ENCODE data around the gene CELF1.

- TF ChIP-seq CTCF (conservative IDR thresholded peaks at IDR 0.05; ENCODE audit: low read depth in 2 of 2) (no peak), EZH2 (IDR thresholded peaks at IDR 0.05; ENCODE audit: low read depth, unreplicated experiment) (no peak), JUNB (IDR thresholded peaks at IDR 0.05; ENCODE audit: unreplicated experiment) (no peak), REST (IDR thresholded peaks at IDR 0.05; ENCODE audit: unreplicated experiment) (no peak), ETS1 (IDR thresholded peaks at IDR 0.05) (no peak), STAT1 (IDR thresholded peaks at IDR 0.05; ENCODE audit: unreplicated experiment) (no peak)
These were observed 25.7 kb downstream of the CELF1 start for GRCh38 chr11:47527186-47527585.

Data from GM23338 (cell line).